GM12878 (cell line): Measurements from ENCODE around the gene B3GNT4. TPM values are rescaled to one million over a fixed set of nuclear protein-coding genes. Genes with fewer than 3 reads are reported as not detected.
A peak's percentile ranks its signal among the peaks of the same experiment; 100 is the strongest.

Source experiments
- ATAC-seq: fragments of 200-7000 bp; cut with Tn5 transposase; 3 replicates; pipeline ENCODE4 v1.9.1; 2020; ENCODE audit warnings: mild to moderate bottlenecking, moderate library complexity
- BruUV-seq: library from RNA; stranded (reverse); fragments of 400-500 nt; replicated peaks from 2 replicates; lab custom pipeline; 2021; lab: Mats Ljungman, UMichigan
- CTCF ChIA-PET: fragments of 300-600 bp; sonication (Branson Sonifier 250); formaldehyde crosslinking; extraction: SDS; loops from one replicate; lab custom pipeline; 2021; ENCODE audit warnings: inconsistent platforms; lab: Yijun Ruan, JAX
- POLR2A ChIA-PET: fragments of 350-600 bp; formaldehyde crosslinking; extraction: SDS; loops from one replicate; lab custom pipeline; 2021; ENCODE audit warnings: inconsistent platforms; lab: Charles Lee
- RAD21 ChIA-PET: fragments of 300-600 bp; sonication (Branson Sonifier 250); formaldehyde crosslinking; loops from one replicate; lab custom pipeline; 2023; ENCODE audit warnings: antibody characterized with exemption; ENCODE audit not compliant: unreplicated experiment; lab: Charles Lee
- SMC1A ChIA-PET: fragments of 300-600 bp; sonication (Branson Sonifier 250); formaldehyde crosslinking; loops from one replicate; lab custom pipeline; 2023; ENCODE audit not compliant: unreplicated experiment, uncharacterized antibody; lab: Charles Lee
- DNase-seq: peaks from one replicate; pipeline ENCODE4 v3.0.0-alpha.2; 2011; ENCODE audit warnings: low read depth, low spot score
- FAIRE-seq: peaks from 3 replicates; lab custom pipeline; 2011; peaks lifted over from hg19 to GRCh38; lab: Jason Lieb, UNC
- H2AFZ ChIP-seq: 2 replicates; pipeline ENCODE4 v1.6.0; 2011; ENCODE audit warnings: low read depth, low read length, control low read depth; ENCODE audit not compliant: control insufficient read depth
- H3K27ac ChIP-seq: 2 replicates; pipeline ENCODE4 v1.5.1; 2011; ENCODE audit warnings: control low read depth; ENCODE audit not compliant: control insufficient read depth, insufficient read depth
- H3K27me3 ChIP-seq, 2 experiments: replicated peaks in 1 of 2; 2 replicates each; pipeline versions ENCODE4 v1.6.0 to v1.6.1; 2011; ENCODE audit warnings: low read length in 1 of 2; ENCODE audit not compliant: control insufficient read depth in 2 of 2, insufficient read depth in 2 of 2
- H3K36me3 ChIP-seq, 2 experiments: 2 replicates each; pipeline ENCODE4 v1.5.1; 2011; ENCODE audit warnings: low read length in 1 of 2; ENCODE audit not compliant: control insufficient read depth in 2 of 2, insufficient read depth in 2 of 2
- H3K4me1 ChIP-seq: 2 replicates; pipeline ENCODE4 v1.6.1; 2011; ENCODE audit warnings: mild to moderate bottlenecking, low read length, moderate library complexity, mixed read lengths; ENCODE audit not compliant: control insufficient read depth, insufficient read depth
- H3K4me2 ChIP-seq: 2 replicates; pipeline ENCODE4 v1.6.0; 2011; ENCODE audit warnings: control low read depth; ENCODE audit not compliant: control insufficient read depth, insufficient read depth
- H3K4me3 ChIP-seq: fragments of 200-600 bp; sonication (generic); 2 replicates; pipeline ENCODE4 v1.5.1; 2016
- H3K79me2 ChIP-seq: 2 replicates; pipeline ENCODE4 v1.6.0; 2011; ENCODE audit warnings: low read length; ENCODE audit not compliant: control insufficient read depth, insufficient read depth
- H3K9ac ChIP-seq: 2 replicates; pipeline ENCODE4 v1.8.0; 2011; ENCODE audit warnings: low read length, control low read depth, mixed read lengths; ENCODE audit not compliant: control insufficient read depth, insufficient read depth
- H3K9me3 ChIP-seq: replicated peaks from 3 replicates; pipeline ENCODE4 v1.5.1; 2011; ENCODE audit warnings: mild to moderate bottlenecking, low read length; ENCODE audit not compliant: control insufficient read depth, insufficient read depth
- H4K20me1 ChIP-seq: 2 replicates; pipeline ENCODE4 v1.6.0; 2011; ENCODE audit not compliant: control insufficient read depth, insufficient read depth
- BCL11A ChIP-seq: IDR thresholded peaks from 2 replicates; pipeline ENCODE4 v1.6.1; 2011; ENCODE audit warnings: low read depth, low read length
- BHLHE40 ChIP-seq, 2 experiments: fragments of 450-650 bp in 1 of 2; IDR thresholded peaks; 2 replicates each; pipeline ENCODE4 v1.6.1; 2011 to 2017; ENCODE audit warnings: low read depth in 2 of 2, borderline replicate concordance in 1 of 2, improper control_type of control experiment in 1 of 2, low read length in 1 of 2, mild to moderate bottlenecking in 1 of 2
- CHD1 ChIP-seq: IDR thresholded peaks from 2 replicates; pipeline ENCODE4 v1.6.1; 2012; ENCODE audit warnings: low read depth, low read length, improper control_type of control experiment
- ETV6 ChIP-seq, 2 experiments: fragments of 450-650 bp in 1 of 2; IDR thresholded peaks in 1 of 2; conservative IDR thresholded peaks in 1 of 2; 2 replicates each; pipeline ENCODE4 v1.6.1; 2014; ENCODE audit warnings: antibody characterized with exemption in 1 of 2, borderline replicate concordance in 1 of 2, low read depth in 1 of 2, mild to moderate bottlenecking in 1 of 2, moderate library complexity in 1 of 2
- HDAC2 ChIP-seq: fragments of 200-600 bp; sonication (generic); IDR thresholded peaks from 2 replicates; pipeline ENCODE4 v1.6.1; 2017
- HDGF ChIP-seq: fragments of 450-650 bp; IDR thresholded peaks from 2 replicates; pipeline ENCODE4 v1.6.1; 2016; ENCODE audit warnings: antibody characterized with exemption
- IRF4 ChIP-seq: IDR thresholded peaks from 2 replicates; pipeline ENCODE4 v1.6.1; 2011; ENCODE audit warnings: low read depth, low read length
- JUNB ChIP-seq: IDR thresholded peaks from 2 replicates; pipeline ENCODE4 v1.6.1; 2016; ENCODE audit warnings: antibody characterized with exemption, mild to moderate bottlenecking
- NFXL1 ChIP-seq: fragments of 450-650 bp; IDR thresholded peaks from 2 replicates; pipeline ENCODE4 v1.6.1; 2017; ENCODE audit warnings: antibody characterized with exemption, mild to moderate bottlenecking, borderline replicate concordance
- NR2C1 ChIP-seq: fragments of 450-650 bp; IDR thresholded peaks from 2 replicates; pipeline ENCODE4 v1.6.1; 2017; ENCODE audit warnings: antibody characterized with exemption, mild to moderate bottlenecking, moderate library complexity
- PAX8 ChIP-seq: fragments of 450-650 bp; IDR thresholded peaks from 2 replicates; pipeline ENCODE4 v1.6.1; 2017; ENCODE audit warnings: mild to moderate bottlenecking, moderate library complexity
- POU2F2 ChIP-seq: IDR thresholded peaks from 3 replicates; pipeline ENCODE4 v1.6.1; 2011; ENCODE audit warnings: low read depth, mild to moderate bottlenecking, low read length, borderline replicate concordance
- SMAD1 ChIP-seq: fragments of 450-650 bp; IDR thresholded peaks from 2 replicates; pipeline ENCODE4 v1.6.1; 2018; ENCODE audit warnings: mild to moderate bottlenecking, low read depth; ENCODE audit not compliant: partially characterized antibody
- SMC3 ChIP-seq: IDR thresholded peaks from 2 replicates; pipeline ENCODE4 v1.6.1; 2011; ENCODE audit warnings: low read length, improper control_type of control experiment, borderline replicate concordance
- SPI1 ChIP-seq: IDR thresholded peaks from 2 replicates; pipeline ENCODE4 v1.6.1; 2011; ENCODE audit warnings: low read depth, mild to moderate bottlenecking, low read length, moderate library complexity, borderline replicate concordance; ENCODE audit not compliant: insufficient read depth
- WGBS: methylation state at CpG from one replicate; pipeline ENCODE4 v1.1.6; 2016; ENCODE audit warnings: low lambda C conversion rate; ENCODE audit not compliant: insufficient replicate concordance, insufficient coverage; ENCODE audit errors: missing lambda C conversion rate; 5-methylcytosine and 5-hydroxymethylcytosine counted together
- in situ Hi-C: fragments of 300-500 bp; cut with MboI; formaldehyde crosslinking; loops from 9 replicates; pipeline ENCODE4 v1.14.3; 2018; ENCODE audit warnings: mixed read lengths
- intact Hi-C: fragments of 100-400 bp; cut with micrococcal nuclease; formaldehyde crosslinking; loops from one replicate; pipeline ENCODE4 v1.14.2; 2022; ENCODE audit not compliant: unreplicated experiment
- polyA plus RNA-seq, 11 experiments: library from polyadenylated mRNA; depleted of rRNA in 4 of 11; unstranded in 6 of 11; stranded (reverse) in 5 of 11; fragments of >200 nt; fragmentation: Nextera tagmentation in 4 of 11; fragmentation: Illumina TruSeq in 1 of 11; extraction: Ambion mirVana in 4 of 11; extraction: Trizol in 1 of 11; gene quantifications; 1 replicate in 1 of 11; 2 replicates in 10 of 11; pipeline versions ENCODE4 v1.2.1 to v1.2.3, GENCODE V29; 2011 to 2016; ENCODE audit warnings: inconsistent platforms in 2 of 11, missing spikeins in 2 of 11, low read depth in 1 of 11
- total RNA-seq, 4 experiments: library from RNA; depleted of rRNA in 3 of 4; stranded (reverse); fragments of >200 nt in 3 of 4; fragmentation: Illumina TruSeq in 1 of 4; extraction: Trizol in 1 of 4; gene quantifications; 2 replicates each; pipeline versions ENCODE4 v1.2.1 to v1.2.3, GENCODE V29; 2013 to 2021
- TF ChIP-seq, protein P1 (sequence below): IDR thresholded peaks from 2 replicates; pipeline ENCODE4 v1.6.1; 2011; ENCODE audit warnings: borderline replicate concordance, low read depth, mild to moderate bottlenecking, moderate library complexity, low read length; ENCODE audit not compliant: insufficient read depth, poor library complexity, severe bottlenecking
- TF ChIP-seq, protein P2 (sequence below): fragments of 450-650 bp; IDR thresholded peaks from 2 replicates; pipeline ENCODE4 v1.6.1; 2018; ENCODE audit warnings: borderline replicate concordance, mild to moderate bottlenecking; ENCODE audit not compliant: partially characterized antibody
- TF ChIP-seq, protein P3 (sequence below): IDR thresholded peaks from 2 replicates; pipeline ENCODE4 v1.6.1; 2011; ENCODE audit warnings: borderline replicate concordance, low read depth, mild to moderate bottlenecking, moderate library complexity, mixed read lengths, low read length; ENCODE audit not compliant: insufficient read depth; ENCODE audit errors: extremely low read length

B3GNT4 gene
- total and polyA plus RNA-seq, 10 of the 15 experiments (the other 5 are each of a cell fraction or from before 2014, with no cell fraction given) = 0.04 to 0.95 (median 0.88) TPM; not detected in 7

DNA sequence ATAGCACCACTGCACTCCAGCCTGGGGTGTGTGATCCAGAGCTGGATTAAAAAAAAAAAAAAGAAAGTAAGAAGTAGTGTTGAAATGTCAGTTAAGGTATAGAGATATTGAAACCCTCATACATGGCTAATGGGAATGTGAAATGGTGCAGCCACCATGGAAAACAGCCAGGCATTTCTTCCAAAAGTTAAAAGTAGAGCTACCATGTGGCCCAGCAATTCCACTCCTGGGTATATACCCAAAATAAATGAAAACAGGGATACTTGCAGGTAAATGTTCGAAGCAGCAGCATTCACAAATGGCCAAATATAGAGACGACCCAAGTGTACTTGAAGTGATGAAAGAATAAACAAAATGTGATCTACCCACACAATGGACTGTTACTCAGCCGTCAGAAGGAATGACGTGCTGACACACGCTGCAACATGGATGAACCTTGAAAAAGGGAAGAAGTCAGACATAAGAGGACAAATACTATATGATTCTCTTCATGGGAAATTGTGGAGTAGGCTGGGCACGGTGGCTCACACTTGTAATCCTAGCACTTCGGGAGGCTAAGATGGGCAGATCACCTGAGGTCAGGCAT lies 44.7 kb upstream of the B3GNT4 start (continued):
- no peak for TF ChIP-seq NFXL1
- TF ChIP-seq HDAC2 = no peak
- TF ChIP-seq, protein P1, sequence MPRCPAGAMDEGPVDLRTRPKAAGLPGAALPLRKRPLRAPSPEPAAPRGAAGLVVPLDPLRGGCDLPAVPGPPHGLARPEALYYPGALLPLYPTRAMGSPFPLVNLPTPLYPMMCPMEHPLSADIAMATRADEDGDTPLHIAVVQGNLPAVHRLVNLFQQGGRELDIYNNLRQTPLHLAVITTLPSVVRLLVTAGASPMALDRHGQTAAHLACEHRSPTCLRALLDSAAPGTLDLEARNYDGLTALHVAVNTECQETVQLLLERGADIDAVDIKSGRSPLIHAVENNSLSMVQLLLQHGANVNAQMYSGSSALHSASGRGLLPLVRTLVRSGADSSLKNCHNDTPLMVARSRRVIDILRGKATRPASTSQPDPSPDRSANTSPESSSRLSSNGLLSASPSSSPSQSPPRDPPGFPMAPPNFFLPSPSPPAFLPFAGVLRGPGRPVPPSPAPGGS = no peak
- TF ChIP-seq, protein P2, sequence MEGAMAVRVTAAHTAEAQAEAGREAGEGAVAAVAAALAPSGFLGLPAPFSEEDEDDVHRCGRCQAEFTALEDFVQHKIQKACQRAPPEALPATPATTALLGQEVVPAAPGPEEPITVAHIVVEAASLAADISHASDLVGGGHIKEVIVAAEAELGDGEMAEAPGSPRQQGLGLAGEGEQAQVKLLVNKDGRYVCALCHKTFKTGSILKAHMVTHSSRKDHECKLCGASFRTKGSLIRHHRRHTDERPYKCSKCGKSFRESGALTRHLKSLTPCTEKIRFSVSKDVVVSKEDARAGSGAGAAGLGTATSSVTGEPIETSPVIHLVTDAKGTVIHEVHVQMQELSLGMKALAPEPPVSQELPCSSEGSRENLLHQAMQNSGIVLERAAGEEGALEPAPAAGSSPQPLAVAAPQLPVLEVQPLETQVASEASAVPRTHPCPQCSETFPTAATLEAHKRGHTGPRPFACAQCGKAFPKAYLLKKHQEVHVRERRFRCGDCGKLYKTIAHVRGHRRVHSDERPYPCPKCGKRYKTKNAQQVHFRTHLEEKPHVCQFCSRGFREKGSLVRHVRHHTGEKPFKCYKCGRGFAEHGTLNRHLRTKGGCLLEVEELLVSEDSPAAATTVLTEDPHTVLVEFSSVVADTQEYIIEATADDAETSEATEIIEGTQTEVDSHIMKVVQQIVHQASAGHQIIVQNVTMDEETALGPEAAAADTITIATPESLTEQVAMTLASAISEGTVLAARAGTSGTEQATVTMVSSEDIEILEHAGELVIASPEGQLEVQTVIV = no peak
- TF ChIP-seq PAX8 = no peak
- no peak for TF ChIP-seq POU2F2
- no peak for TF ChIP-seq BHLHE40 (IDR thresholded peaks at IDR 0.05; ENCODE audit: borderline replicate concordance in 1 of 2, low read depth in 2 of 2, low read length in 1 of 2)
- TF ChIP-seq ETV6 (conservative IDR thresholded peaks at IDR 0.05 in 1 of 2, IDR thresholded peaks at IDR 0.05 in 1 of 2; ENCODE audit: borderline replicate concordance in 1 of 2, low read depth in 1 of 2) = no peak

DNA sequence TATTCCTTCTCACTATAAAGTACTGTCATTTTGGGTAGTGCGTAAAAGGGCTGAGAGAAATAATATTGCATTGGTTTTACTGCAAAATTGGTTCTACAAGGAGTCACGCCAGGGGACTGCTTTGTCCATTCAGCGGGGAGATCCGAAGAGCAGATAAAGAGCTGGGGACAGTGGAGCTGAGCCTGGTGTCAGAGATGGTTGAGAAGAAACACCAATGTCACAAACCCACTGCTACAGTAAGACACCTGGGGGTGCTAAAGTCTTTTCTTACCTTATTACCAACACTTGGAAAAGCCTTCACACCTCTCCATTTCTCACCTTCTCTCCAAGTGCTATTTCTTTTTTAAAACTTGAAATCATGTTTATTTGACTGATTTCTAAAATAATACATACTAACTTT lies 43.6 kb upstream of the B3GNT4 start:
- ChIA-PET CTCF (interaction anchor here (1.4 to 2.5 kb wide), 2 partner anchors 105 to 175 kb away, joined by 3 to 5 read pairs; no protein-coding TSS in a partner anchor), SMC1A (no interaction called here), RAD21 (no interaction called here), POLR2A (no interaction called here)
- BruUV-seq = no TSS peak
- no peak overlapping the region for H3K27ac ChIP-seq
- H4K20me1 ChIP-seq = no peaks in the 10 kb centered on the region
- H3K9me3 ChIP-seq = no peaks in the 10 kb centered on the region
- no peaks in the 10 kb centered on the region for H3K79me2 ChIP-seq
- peak; percentile 38 for FAIRE-seq
- DNase-seq = no peak
- H3K4me2 ChIP-seq = no peak overlapping the region
- H3K9ac ChIP-seq = no peak overlapping the region
- intact Hi-C loops (no loop called here), in situ Hi-C loops (no loop called here)
- ATAC-seq = no peak
- H2AFZ ChIP-seq = no peak overlapping the region
- H3K4me3 ChIP-seq = no peak overlapping the region
- WGBS = 35% methylated on average over 4 of the region's 4 CpGs
- no peaks in the 10 kb centered on the region for H3K27me3 ChIP-seq
- H3K36me3 ChIP-seq = no peaks in the 10 kb centered on the region
- H3K4me1 ChIP-seq = peaks cover 5% of the 10 kb centered on the region
- TF ChIP-seq CHD1 (no peak), BHLHE40 (IDR thresholded peaks at IDR 0.05; ENCODE audit: borderline replicate concordance in 1 of 2, low read depth in 2 of 2, low read length in 1 of 2) (no peak), SMC3 (peak; percentile 30; the same call in 1 of the 2 replicates), JUNB (no peak), NR2C1 (no peak), HDGF (no peak), BCL11A (no peak), SPI1 (no peak), NFXL1 (no peak), SMAD1 (no peak), IRF4 (no peak)
- TF ChIP-seq, protein P3, sequence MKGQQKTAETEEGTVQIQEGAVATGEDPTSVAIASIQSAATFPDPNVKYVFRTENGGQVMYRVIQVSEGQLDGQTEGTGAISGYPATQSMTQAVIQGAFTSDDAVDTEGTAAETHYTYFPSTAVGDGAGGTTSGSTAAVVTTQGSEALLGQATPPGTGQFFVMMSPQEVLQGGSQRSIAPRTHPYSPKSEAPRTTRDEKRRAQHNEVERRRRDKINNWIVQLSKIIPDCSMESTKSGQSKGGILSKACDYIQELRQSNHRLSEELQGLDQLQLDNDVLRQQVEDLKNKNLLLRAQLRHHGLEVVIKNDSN = no peak
